ENCODE data around the gene HRH4.

Gene HRH4

GRCh38 chr18:24460388-24460787 is at the start of gene HRH4:
HRH4 (plus strand) TSS chr18:24460637; CDS start chr18:24460729, 92 bp downstream.
- DNase-seq = no peak

- DNase-seq = no peak
Measured at GRCh38 chr18:24413148-24413547, 47.3 kb upstream of the HRH4 start.

GRCh38 chr18:24414349-24415003 is 46.0 kb upstream of the HRH4 start:
- no peak for DNase-seq

- no peak for DNase-seq
Measured at GRCh38 chr18:24417480-24417879, 43.0 kb upstream of the HRH4 start.

GRCh38 chr18:24420551-24420950 is 39.9 kb upstream of the HRH4 start:
- DNase-seq = no peak

- no peak for DNase-seq
Measured at GRCh38 chr18:24421831-24422230, 38.6 kb upstream of the HRH4 start.

GRCh38 chr18:24426073-24426397 is 34.4 kb upstream of the HRH4 start:
- no peak for DNase-seq

GRCh38 chr18:24426398-24427294 is 33.8 kb upstream of the HRH4 start, which contains the start of gene IMPACT:
IMPACT (plus strand) TSS chr18:24426670; CDS start chr18:24426757, 87 bp downstream.
- DNase-seq = no peak

GRCh38 chr18:24427484-24427883 is 33.0 kb upstream of the HRH4 start:
- DNase-seq = no peak

- DNase-seq = no peak
Measured at GRCh38 chr18:24428709-24429108, 31.7 kb upstream of the HRH4 start.

GRCh38 chr18:24429188-24429587 is 31.2 kb upstream of the HRH4 start:
- DNase-seq = no peak

GRCh38 chr18:24432618-24433017 is 27.8 kb upstream of the HRH4 start:
- no peak for DNase-seq

GRCh38 chr18:24436939-24437338 is 23.5 kb upstream of the HRH4 start:
- DNase-seq = no peak

GRCh38 chr18:24443870-24444269 is 16.6 kb upstream of the HRH4 start:
- DNase-seq = no peak

GRCh38 chr18:24446453-24446852 is 14.0 kb upstream of the HRH4 start:
- DNase-seq = no peak

GRCh38 chr18:24446953-24447538 is 13.4 kb upstream of the HRH4 start:
- no peak for DNase-seq

- no peak for DNase-seq
Measured at GRCh38 chr18:24447961-24448360, 12.5 kb upstream of the HRH4 start.

GRCh38 chr18:24456549-24456948 is 3.9 kb upstream of the HRH4 start:
- no peak for DNase-seq

- DNase-seq = no peak
Measured at GRCh38 chr18:24459772-24460171, 665 bp upstream of the HRH4 start.

- no peak for DNase-seq
Measured at GRCh38 chr18:24461996-24462395, 1.6 kb downstream of the HRH4 start.

GRCh38 chr18:24462838-24463775 is 2.7 kb downstream of the HRH4 start:
- no peak for DNase-seq

- DNase-seq = no peak
Measured at GRCh38 chr18:24465486-24465885, 5.0 kb downstream of the HRH4 start.

GRCh38 chr18:24466771-24467170 is 6.3 kb downstream of the HRH4 start:
- no peak for DNase-seq
